HEK293T (cell line): Measurements from ENCODE around the gene SREBF2.
A peak's percentile ranks its signal among the peaks of the same experiment; 100 is the strongest.

ENCODE experiments used
- CTCF ChIA-PET: fragments of 350-600 bp; formaldehyde crosslinking; extraction: SDS; loops from one replicate; lab custom pipeline; 2021; ENCODE audit warnings: antibody characterized with exemption, inconsistent platforms; lab: Yijun Ruan, JAX
- POLR2A ChIA-PET: fragments of 350-600 bp; formaldehyde crosslinking; extraction: SDS; loops from one replicate; lab custom pipeline; 2020; ENCODE audit warnings: antibody characterized with exemption, inconsistent platforms; lab: Yijun Ruan, JAX
- DNase-seq: peaks from one replicate; pipeline ENCODE4 v3.0.0; 2012; ENCODE audit warnings: mixed read lengths; ENCODE audit errors: extremely low spot score
- ARNT ChIP-seq: fragments of 450-650 bp; IDR thresholded peaks from 2 replicates; pipeline ENCODE4 v1.6.1; 2017; ENCODE audit warnings: mild to moderate bottlenecking
- BHLHE40 ChIP-seq: fragments of 450-650 bp; IDR thresholded peaks from 2 replicates; pipeline ENCODE4 v1.6.1; 2016; ENCODE audit warnings: mild to moderate bottlenecking, moderate library complexity, borderline replicate concordance
- CTBP1 ChIP-seq: fragments of 450-650 bp; IDR thresholded peaks from 2 replicates; pipeline ENCODE4 v1.6.1; 2016; ENCODE audit warnings: borderline replicate concordance
- ELF4 ChIP-seq: fragments of 450-650 bp; IDR thresholded peaks from 2 replicates; pipeline ENCODE4 v1.6.1; 2017; ENCODE audit warnings: antibody characterized with exemption
- FOXA1 ChIP-seq: fragments of 450-650 bp; IDR thresholded peaks from 2 replicates; pipeline ENCODE4 v1.6.1; 2016; ENCODE audit warnings: mild to moderate bottlenecking
- FOXK2 ChIP-seq: fragments of 450-650 bp; IDR thresholded peaks from 2 replicates; pipeline ENCODE4 v1.6.1; 2016; ENCODE audit warnings: mild to moderate bottlenecking
- FOXM1 ChIP-seq: fragments of 450-650 bp; IDR thresholded peaks from 2 replicates; pipeline ENCODE4 v1.6.1; 2017; ENCODE audit warnings: mild to moderate bottlenecking, borderline replicate concordance
- HDGF ChIP-seq: fragments of 450-650 bp; IDR thresholded peaks from 2 replicates; pipeline ENCODE4 v1.6.1; 2017; ENCODE audit warnings: antibody characterized with exemption, borderline replicate concordance
- L3MBTL2 ChIP-seq: fragments of 450-650 bp; conservative IDR thresholded peaks from 2 replicates; pipeline ENCODE4 v1.6.1; 2016; ENCODE audit warnings: mild to moderate bottlenecking
- LEF1 ChIP-seq: fragments of 450-650 bp; IDR thresholded peaks from 2 replicates; pipeline ENCODE4 v1.6.1; 2017; ENCODE audit warnings: mild to moderate bottlenecking, borderline replicate concordance
- NFRKB ChIP-seq: fragments of 450-650 bp; IDR thresholded peaks from 2 replicates; pipeline ENCODE4 v1.6.1; 2016; ENCODE audit warnings: mild to moderate bottlenecking, moderate library complexity
- PKNOX1 ChIP-seq: fragments of 450-650 bp; IDR thresholded peaks from 2 replicates; pipeline ENCODE4 v1.6.1; 2016
- SP1 ChIP-seq: fragments of 450-650 bp; IDR thresholded peaks from 2 replicates; pipeline ENCODE4 v1.6.1; 2017
- SUZ12 ChIP-seq: fragments of 450-650 bp; IDR thresholded peaks from 2 replicates; pipeline ENCODE4 v1.6.1; 2016; ENCODE audit warnings: mild to moderate bottlenecking
- TARDBP ChIP-seq: fragments of 450-650 bp; IDR thresholded peaks from 2 replicates; pipeline ENCODE4 v1.6.1; 2016
- ZNF384 ChIP-seq: fragments of 450-650 bp; IDR thresholded peaks from 2 replicates; pipeline ENCODE4 v1.6.1; 2016

SREBF2 gene

GRCh38 chr22:41917903-41918791, 85.2 kb downstream of the SREBF2 start:
- DNase-seq = peak; percentile 52
- TF ChIP-seq SP1 = no peak
- no peak for TF ChIP-seq HDGF
- no peak for TF ChIP-seq ZNF384
- TF ChIP-seq ELF4 = no peak
- TF ChIP-seq PKNOX1 = no peak
- TF ChIP-seq TARDBP = no peak
- ChIA-PET POLR2A (no interaction called here), CTCF (interaction anchor here (0.7 kb wide), 1 partner anchor 7 kb away, joined by 4 read pairs; no protein-coding TSS in a partner anchor)

GRCh38 chr22:41919357-41920224, 86.7 kb downstream of the SREBF2 start:
- POLR2A ChIA-PET = no interaction called here
- TF ChIP-seq ELF4 (no peak), BHLHE40 (no peak), FOXK2 (no peak), L3MBTL2 (no peak), FOXA1 (no peak), ZNF384 (no peak), PKNOX1 (no peak), SUZ12 (no peak), ARNT (no peak), NFRKB (no peak), CTBP1 (no peak)
- DNase-seq = no peak
- CTCF ChIA-PET = no interaction called here

DNA sequence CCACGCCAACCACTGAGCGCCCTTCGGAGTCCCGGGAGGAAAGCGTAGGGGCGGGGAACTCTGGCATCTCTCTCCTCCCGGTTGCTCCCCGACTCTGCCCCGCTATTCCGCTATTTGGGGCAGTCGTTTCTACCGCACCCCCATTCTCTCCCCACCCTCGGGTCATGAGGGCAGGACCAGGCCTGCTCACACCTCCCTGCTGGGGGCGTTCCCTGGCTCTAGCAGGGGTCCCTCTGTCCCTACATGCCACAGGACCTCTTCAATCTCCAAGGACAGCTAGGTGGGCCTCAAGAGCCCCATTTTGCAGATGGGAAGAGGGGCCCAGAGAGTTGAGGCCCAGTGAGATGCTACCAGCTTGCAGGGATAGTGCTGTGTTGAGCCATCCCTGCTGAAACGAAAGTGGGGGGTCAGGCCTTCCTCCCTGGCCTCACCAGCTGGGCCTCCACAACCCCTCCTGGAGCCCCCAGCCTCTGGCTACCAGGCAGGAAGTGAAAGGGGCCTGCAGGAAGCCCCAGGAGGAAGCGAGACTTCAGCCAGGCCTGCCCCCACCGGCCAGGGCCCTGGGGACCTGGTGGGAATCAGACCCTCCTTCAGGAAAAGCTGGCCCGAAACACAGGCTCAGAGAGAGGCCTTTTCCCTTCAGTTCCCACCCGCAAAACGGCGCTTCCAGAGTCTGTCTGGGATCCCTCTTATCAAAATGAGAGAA, 87.5 kb downstream of the SREBF2 start:
- ChIA-PET POLR2A (no interaction called here), CTCF (no interaction called here)
- no peak for DNase-seq
- TF ChIP-seq NFRKB = no peak
- no peak for TF ChIP-seq SP1
- TF ChIP-seq TARDBP = no peak
- TF ChIP-seq L3MBTL2 = no peak
- TF ChIP-seq BHLHE40 = no peak
- no peak for TF ChIP-seq PKNOX1

- TF ChIP-seq SP1 (no peak), FOXK2 (no peak), FOXA1 (no peak), LEF1 (no peak), TARDBP (no peak), NFRKB (no peak), L3MBTL2 (no peak), BHLHE40 (no peak), HDGF (no peak), FOXM1 (no peak), ZNF384 (no peak), ARNT (no peak), ELF4 (no peak), SUZ12 (no peak), CTBP1 (no peak)
- POLR2A ChIA-PET = interaction anchor here (1.2 kb wide), 1 partner anchor 123 kb away, joined by 5 read pairs; no protein-coding TSS in a partner anchor
- DNase-seq = no peak
- CTCF ChIA-PET = no interaction called here
Observed at GRCh38 chr22:41922328-41922727, 89.4 kb downstream of the SREBF2 start.

DNA sequence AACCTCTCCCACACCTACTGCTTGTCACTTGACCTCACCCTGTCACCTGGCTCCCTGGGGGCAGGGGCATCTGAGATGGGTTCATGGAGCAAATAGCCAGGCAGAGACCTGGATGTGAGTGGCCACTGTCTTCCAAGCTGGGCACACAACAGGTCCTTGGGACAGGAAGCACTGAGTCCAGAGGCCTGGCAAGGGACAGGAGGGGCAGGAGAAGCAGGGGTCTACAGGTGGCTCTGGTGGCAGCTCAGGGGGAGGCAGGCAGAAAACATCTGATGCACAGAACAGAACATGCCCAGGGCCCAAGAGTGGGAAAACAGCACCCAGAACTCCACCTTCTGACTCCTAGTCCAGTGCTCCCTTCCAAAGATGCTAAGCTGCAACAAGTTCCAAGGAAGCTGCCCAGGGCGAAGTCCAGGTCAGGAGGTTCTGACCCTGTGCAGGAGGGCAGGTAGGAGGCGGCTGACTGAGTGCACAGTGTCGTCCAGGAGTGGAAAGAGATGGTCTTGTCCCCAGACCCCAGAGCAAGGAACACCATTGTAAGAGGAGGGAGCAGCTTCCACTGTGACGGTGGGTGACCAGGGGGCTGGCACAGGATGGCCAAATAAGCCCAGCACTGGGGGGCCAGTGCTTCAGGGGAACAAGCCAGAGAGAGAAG, 90.2 kb downstream of the SREBF2 start:
- TF ChIP-seq ZNF384 = no peak
- TF ChIP-seq FOXA1 = no peak
- TF ChIP-seq BHLHE40 = no peak

More for the DNA sequence above, 90.2 kb downstream of the SREBF2 start:
- POLR2A ChIA-PET = interaction anchor here (1.2 to 2.2 kb wide), 3 partner anchors 8 to 123 kb away, joined by 4 to 8 read pairs (median 5); partner anchors contain the start of genes CENPM and SHISA8
- DNase-seq = no peak
- CTCF ChIA-PET = interaction anchor here (0.8 to 0.9 kb wide), 2 partner anchors 61 to 168 kb away, joined by 4 to 8 read pairs; no protein-coding TSS in a partner anchor
